HCT116 (cell line): ENCODE measurements around the gene ZNF236. TPM values are rescaled to one million over a fixed set of nuclear protein-coding genes. Genes with fewer than 3 reads are reported as not detected.

Source experiments
- ATAC-seq: fragments of 200-7000 bp; cut with Tn5 transposase; 2 replicates; pipeline ENCODE4 v1.9.1; 2020; ENCODE audit warnings: mild to moderate bottlenecking, moderate library complexity
- BruUV-seq: library from RNA; stranded (reverse); fragments of 400-500 nt; replicated peaks from 2 replicates; lab custom pipeline; 2021; lab: Mats Ljungman, UMichigan
- CTCF ChIA-PET: fragments of 300-600 bp; sonication (Branson Sonifier 250); formaldehyde crosslinking; loops from one replicate; lab custom pipeline; 2021; ENCODE audit warnings: antibody characterized with exemption; lab: Charles Lee
- POLR2A ChIA-PET: fragments of 300-600, 350-600 bp; sonication (Branson Sonifier 250); formaldehyde crosslinking; loops from one replicate; lab custom pipeline; 2021; ENCODE audit warnings: antibody characterized with exemption; lab: Charles Lee
- RAD21 ChIA-PET, 2 experiments: fragments of 300-600 bp; sonication (Branson Sonifier 250); formaldehyde crosslinking; loops; one replicate each; lab custom pipeline; 2023; ENCODE audit warnings: low total read pairs in 2 of 2; ENCODE audit not compliant: uncharacterized antibody in 2 of 2, unreplicated experiment in 2 of 2, low non-redundant PET in 1 of 2; lab: Charles Lee
- DNase-seq: peaks from one replicate; pipeline ENCODE4 v3.0.0-alpha.2; 2010; ENCODE audit warnings: low read depth, low spot score
- H2AFZ ChIP-seq: fragments of 200-600 bp; shearing (Covaris generic), sonication (generic); 2 replicates; pipeline ENCODE4 v1.6.1; 2017; ENCODE audit warnings: low read depth, mixed run types, mixed read lengths, antibody characterized with exemption, low read length; ENCODE audit not compliant: poor library complexity, severe bottlenecking
- H3K27ac ChIP-seq: 2 replicates; pipeline ENCODE4 v1.5.1; 2012; ENCODE audit warnings: low read depth, low read length
- H3K27me3 ChIP-seq: fragments of 200-600 bp; sonication (generic); 2 replicates; pipeline ENCODE4 v1.6.1; 2016; ENCODE audit warnings: mixed run types, low read length, mixed read lengths; ENCODE audit not compliant: insufficient read depth
- H3K36me3 ChIP-seq, 2 experiments: fragments of 200-500 bp in 1 of 2; fragments of 200-600 bp in 1 of 2; sonication (Bioruptor generic) in 1 of 2; sonication (generic) in 1 of 2; 2 replicates each; pipeline versions ENCODE4 v1.5.1 to v1.6.1; 2014 to 2016; ENCODE audit warnings: low read length in 2 of 2, inconsistent platforms in 1 of 2, mixed read lengths in 1 of 2, mixed run types in 1 of 2; ENCODE audit not compliant: insufficient read depth in 2 of 2, control insufficient read depth in 1 of 2
- H3K4me1 ChIP-seq, 2 experiments: fragments of 200-600 bp in 1 of 2; sonication (generic) in 1 of 2; 2 replicates each; pipeline versions ENCODE4 v1.5.1 to v1.6.1; 2012 to 2017; ENCODE audit warnings: low read length in 2 of 2, inconsistent platforms in 1 of 2, mild to moderate bottlenecking in 1 of 2, mixed read lengths in 1 of 2, mixed run types in 1 of 2, moderate library complexity in 1 of 2; ENCODE audit not compliant: insufficient read depth in 2 of 2, control insufficient read depth in 1 of 2
- H3K4me2 ChIP-seq: fragments of 200-600 bp; sonication (generic); 2 replicates; pipeline ENCODE4 v1.6.1; 2017; ENCODE audit warnings: mixed run types, low read length, mixed read lengths
- H3K4me3 ChIP-seq, 2 experiments: fragments of 200-600 bp in 1 of 2; sonication (generic) in 1 of 2; replicated peaks in 1 of 2; 2 replicates each; pipeline ENCODE4 v1.5.1; 2011 to 2016; ENCODE audit warnings: low read length in 2 of 2, control low read depth in 1 of 2, low read depth in 1 of 2, mild to moderate bottlenecking in 1 of 2, mixed read lengths in 1 of 2, mixed run types in 1 of 2
- H3K79me2 ChIP-seq: fragments of 200-600 bp; sonication (generic); 2 replicates; pipeline ENCODE4 v1.6.1; 2017; ENCODE audit warnings: mild to moderate bottlenecking, mixed run types, low read length, moderate library complexity, mixed read lengths; ENCODE audit not compliant: insufficient read depth
- H3K9ac ChIP-seq: fragments of 200-600 bp; sonication (generic); 2 replicates; pipeline ENCODE4 v1.6.1; 2016; ENCODE audit warnings: low read length, mixed read lengths
- H3K9me2 ChIP-seq: fragments of 200-600 bp; sonication (generic), shearing (Covaris generic); 2 replicates; pipeline ENCODE4 v1.6.1; 2017; ENCODE audit warnings: mixed run types, mild to moderate bottlenecking, moderate library complexity; ENCODE audit not compliant: insufficient read depth
- H3K9me3 ChIP-seq, 2 experiments: fragments of 200-500 bp in 1 of 2; fragments of 200-600 bp in 1 of 2; sonication (Bioruptor generic) in 1 of 2; sonication (generic) in 1 of 2; 2 replicates each; pipeline ENCODE4 v1.6.1; 2014 to 2017; ENCODE audit warnings: low read length in 2 of 2, mixed read lengths in 2 of 2, inconsistent platforms in 1 of 2, low read depth in 1 of 2, mild to moderate bottlenecking in 1 of 2, mixed run types in 1 of 2, moderate library complexity in 1 of 2; ENCODE audit not compliant: control insufficient read depth in 1 of 2, insufficient read depth in 1 of 2
- H4K20me1 ChIP-seq: fragments of 200-600 bp; sonication (generic), shearing (Covaris generic); 2 replicates; pipeline ENCODE4 v1.6.1; 2017; ENCODE audit warnings: mixed run types, mild to moderate bottlenecking, moderate library complexity; ENCODE audit not compliant: insufficient read depth
- CEBPB ChIP-seq: IDR thresholded peaks from 2 replicates; pipeline ENCODE4 v1.6.1; 2012; ENCODE audit warnings: low read depth
- EGR1 ChIP-seq: IDR thresholded peaks from 2 replicates; pipeline ENCODE4 v1.6.1; 2012; ENCODE audit warnings: low read depth
- EZH2 ChIP-seq: fragments of 200-600 bp; sonication (generic); IDR thresholded peaks from 2 replicates; pipeline ENCODE4 v1.6.1; 2017; ENCODE audit warnings: antibody characterized with exemption, mixed run types
- FOSL1 ChIP-seq: IDR thresholded peaks from 2 replicates; pipeline ENCODE4 v1.6.1; 2012; ENCODE audit warnings: low read depth
- JUND ChIP-seq: IDR thresholded peaks from 2 replicates; pipeline ENCODE4 v1.6.1; 2012
- POLR2A ChIP-seq: IDR thresholded peaks from 2 replicates; pipeline ENCODE4 v1.7.0; 2011; ENCODE audit warnings: borderline replicate concordance; ENCODE audit not compliant: insufficient read depth, insufficient read length; ENCODE audit errors: extremely low read depth
- SP1 ChIP-seq: IDR thresholded peaks from 2 replicates; pipeline ENCODE4 v1.6.1; 2012; ENCODE audit warnings: low read depth
- TCF7L2 ChIP-seq: IDR thresholded peaks from 2 replicates; pipeline ENCODE4 v1.7.0; 2011; ENCODE audit warnings: borderline replicate concordance, inconsistent platforms; ENCODE audit not compliant: insufficient read depth, insufficient read length; ENCODE audit errors: extremely low read depth
- ZFX ChIP-seq: fragments of 450-650 bp; IDR thresholded peaks from 2 replicates; pipeline ENCODE4 v1.6.1; 2017
- ZNF274 ChIP-seq: fragments of 200-500 bp; sonication (Bioruptor generic); IDR thresholded peaks from 2 replicates; pipeline ENCODE4 v1.6.1; 2014; ENCODE audit warnings: mild to moderate bottlenecking, low read depth, low read length, inconsistent platforms
- intact Hi-C: fragments of 100-400 bp; cut with micrococcal nuclease; formaldehyde crosslinking; loops from 2 replicates; pipeline ENCODE4 v1.10.0; 2022
- total RNA-seq: library from RNA; stranded (reverse); gene quantifications from one replicate; pipeline ENCODE4 v1.2.1, GENCODE V29; 2021; ENCODE audit not compliant: unreplicated experiment
- TF ChIP-seq, protein P1 (sequence below), 3 experiments: fragments of 200-600 bp in 1 of 3; sonication (generic) in 1 of 3; IDR thresholded peaks in 2 of 3; conservative IDR thresholded peaks in 1 of 3; 2 replicates each; pipeline ENCODE4 v1.5.1; 2012 to 2017; ENCODE audit warnings: low read depth in 2 of 3, low read length in 2 of 3, antibody characterized with exemption in 1 of 3, borderline replicate concordance in 1 of 3, control low read depth in 1 of 3, mild to moderate bottlenecking in 1 of 3, mixed read lengths in 1 of 3, mixed run types in 1 of 3, moderate library complexity in 1 of 3; ENCODE audit not compliant: insufficient read depth in 1 of 3
- TF ChIP-seq, protein P2 (sequence below): IDR thresholded peaks from 2 replicates; pipeline ENCODE4 v1.6.1; 2012
- TF ChIP-seq, protein P3 (sequence below): IDR thresholded peaks from 2 replicates; pipeline ENCODE4 v1.6.1; 2011; ENCODE audit warnings: mild to moderate bottlenecking, low read length, moderate library complexity; ENCODE audit not compliant: insufficient replicate concordance; ENCODE audit errors: extremely low read depth

The ZNF236 gene
- total RNA-seq, 1 experiment from 2014 or later = 15.0 TPM

DNA sequence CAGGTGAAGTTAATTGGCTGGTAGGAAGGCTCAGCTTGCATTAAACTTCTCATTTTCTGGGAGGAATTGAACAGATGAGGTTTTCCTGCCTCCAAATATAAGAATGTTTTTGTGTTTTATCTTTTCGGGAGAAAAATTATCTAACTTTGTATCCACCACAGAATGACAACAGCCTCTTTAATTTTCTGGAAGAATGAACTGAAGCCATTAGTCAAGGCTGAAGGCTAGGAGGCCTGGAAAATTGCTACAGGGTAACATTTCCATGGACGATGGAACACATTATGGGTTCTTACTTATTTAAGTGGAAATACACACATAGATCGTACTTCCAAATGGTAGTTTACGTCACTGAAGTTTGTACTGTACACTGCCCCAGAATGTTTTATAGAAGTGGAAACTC, 28.0 kb upstream of the ZNF236 start:
- no peaks in the 10 kb centered on the region for H3K9me2 ChIP-seq
- no peak overlapping the region for H3K9ac ChIP-seq
- POLR2A ChIA-PET = no interaction called here
- H3K4me2 ChIP-seq = no peak overlapping the region
- H3K9me3 ChIP-seq = peaks cover 0 to 3% of the 10 kb centered on the region in 2 experiments; a peak in 2 of 4 replicates
- intact Hi-C loops = no loop called here
- H3K4me3 ChIP-seq = no peak overlapping the region
- ATAC-seq (no peak), DNase-seq (no peak)
- no peaks in the 10 kb centered on the region for H3K4me1 ChIP-seq
- H2AFZ ChIP-seq = no peak overlapping the region
- H3K79me2 ChIP-seq = no peaks in the 10 kb centered on the region
- H3K36me3 ChIP-seq = no peaks in the 10 kb centered on the region
- RAD21 ChIA-PET = no interaction called here
- no peaks in the 10 kb centered on the region for H4K20me1 ChIP-seq
- no TSS peak for BruUV-seq
- TF ChIP-seq ZNF274 = no peak
- TF ChIP-seq SP1 = no peak
- TF ChIP-seq, protein P1, sequence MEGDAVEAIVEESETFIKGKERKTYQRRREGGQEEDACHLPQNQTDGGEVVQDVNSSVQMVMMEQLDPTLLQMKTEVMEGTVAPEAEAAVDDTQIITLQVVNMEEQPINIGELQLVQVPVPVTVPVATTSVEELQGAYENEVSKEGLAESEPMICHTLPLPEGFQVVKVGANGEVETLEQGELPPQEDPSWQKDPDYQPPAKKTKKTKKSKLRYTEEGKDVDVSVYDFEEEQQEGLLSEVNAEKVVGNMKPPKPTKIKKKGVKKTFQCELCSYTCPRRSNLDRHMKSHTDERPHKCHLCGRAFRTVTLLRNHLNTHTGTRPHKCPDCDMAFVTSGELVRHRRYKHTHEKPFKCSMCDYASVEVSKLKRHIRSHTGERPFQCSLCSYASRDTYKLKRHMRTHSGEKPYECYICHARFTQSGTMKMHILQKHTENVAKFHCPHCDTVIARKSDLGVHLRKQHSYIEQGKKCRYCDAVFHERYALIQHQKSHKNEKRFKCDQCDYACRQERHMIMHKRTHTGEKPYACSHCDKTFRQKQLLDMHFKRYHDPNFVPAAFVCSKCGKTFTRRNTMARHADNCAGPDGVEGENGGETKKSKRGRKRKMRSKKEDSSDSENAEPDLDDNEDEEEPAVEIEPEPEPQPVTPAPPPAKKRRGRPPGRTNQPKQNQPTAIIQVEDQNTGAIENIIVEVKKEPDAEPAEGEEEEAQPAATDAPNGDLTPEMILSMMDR (IDR thresholded peaks at IDR 0.05 in 2 of 3, conservative IDR thresholded peaks at IDR 0.05 in 1 of 3; ENCODE audit: borderline replicate concordance in 1 of 3, insufficient read depth in 1 of 3, low read depth in 2 of 3, low read length in 2 of 3) = no peak
- TF ChIP-seq JUND = no peak
- no peak for TF ChIP-seq FOSL1
- TF ChIP-seq, protein P2, sequence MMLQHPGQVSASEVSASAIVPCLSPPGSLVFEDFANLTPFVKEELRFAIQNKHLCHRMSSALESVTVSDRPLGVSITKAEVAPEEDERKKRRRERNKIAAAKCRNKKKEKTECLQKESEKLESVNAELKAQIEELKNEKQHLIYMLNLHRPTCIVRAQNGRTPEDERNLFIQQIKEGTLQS = no peak
- no peak for TF ChIP-seq EGR1
- TF ChIP-seq TCF7L2 = no peak
- TF ChIP-seq, protein P3, sequence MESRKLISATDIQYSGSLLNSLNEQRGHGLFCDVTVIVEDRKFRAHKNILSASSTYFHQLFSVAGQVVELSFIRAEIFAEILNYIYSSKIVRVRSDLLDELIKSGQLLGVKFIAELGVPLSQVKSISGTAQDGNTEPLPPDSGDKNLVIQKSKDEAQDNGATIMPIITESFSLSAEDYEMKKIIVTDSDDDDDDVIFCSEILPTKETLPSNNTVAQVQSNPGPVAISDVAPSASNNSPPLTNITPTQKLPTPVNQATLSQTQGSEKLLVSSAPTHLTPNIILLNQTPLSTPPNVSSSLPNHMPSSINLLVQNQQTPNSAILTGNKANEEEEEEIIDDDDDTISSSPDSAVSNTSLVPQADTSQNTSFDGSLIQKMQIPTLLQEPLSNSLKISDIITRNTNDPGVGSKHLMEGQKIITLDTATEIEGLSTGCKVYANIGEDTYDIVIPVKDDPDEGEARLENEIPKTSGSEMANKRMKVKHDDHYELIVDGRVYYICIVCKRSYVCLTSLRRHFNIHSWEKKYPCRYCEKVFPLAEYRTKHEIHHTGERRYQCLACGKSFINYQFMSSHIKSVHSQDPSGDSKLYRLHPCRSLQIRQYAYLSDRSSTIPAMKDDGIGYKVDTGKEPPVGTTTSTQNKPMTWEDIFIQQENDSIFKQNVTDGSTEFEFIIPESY = no peak
- no peak for TF ChIP-seq CEBPB
- TF ChIP-seq ZFX = no peak
- no peak for TF ChIP-seq EZH2
- no peak for TF ChIP-seq POLR2A
- TF ChIP-seq, all 23 proteins: peak for 0
- H3K27ac ChIP-seq = no peak overlapping the region
- CTCF ChIA-PET = interaction anchor here (1.2 to 1.4 kb wide), 2 partner anchors 8 to 9 kb away, joined by 3 to 4 read pairs; no protein-coding TSS in a partner anchor
- no peaks in the 10 kb centered on the region for H3K27me3 ChIP-seq
